CD1c-positive myeloid dendritic cell (primary cell): ENCODE results near the gene APOH.
"Not testable (repeated sequence)": the region's sequence is repeated elsewhere in the genome, so short reads cannot be mapped to it uniquely, and the experiment has no call there.

Source experiments
- DNase-seq: peaks from one replicate; pipeline ENCODE4 v3.0.0-alpha.2; 2016; ENCODE audit errors: extremely low spot score

Gene APOH

DNA sequence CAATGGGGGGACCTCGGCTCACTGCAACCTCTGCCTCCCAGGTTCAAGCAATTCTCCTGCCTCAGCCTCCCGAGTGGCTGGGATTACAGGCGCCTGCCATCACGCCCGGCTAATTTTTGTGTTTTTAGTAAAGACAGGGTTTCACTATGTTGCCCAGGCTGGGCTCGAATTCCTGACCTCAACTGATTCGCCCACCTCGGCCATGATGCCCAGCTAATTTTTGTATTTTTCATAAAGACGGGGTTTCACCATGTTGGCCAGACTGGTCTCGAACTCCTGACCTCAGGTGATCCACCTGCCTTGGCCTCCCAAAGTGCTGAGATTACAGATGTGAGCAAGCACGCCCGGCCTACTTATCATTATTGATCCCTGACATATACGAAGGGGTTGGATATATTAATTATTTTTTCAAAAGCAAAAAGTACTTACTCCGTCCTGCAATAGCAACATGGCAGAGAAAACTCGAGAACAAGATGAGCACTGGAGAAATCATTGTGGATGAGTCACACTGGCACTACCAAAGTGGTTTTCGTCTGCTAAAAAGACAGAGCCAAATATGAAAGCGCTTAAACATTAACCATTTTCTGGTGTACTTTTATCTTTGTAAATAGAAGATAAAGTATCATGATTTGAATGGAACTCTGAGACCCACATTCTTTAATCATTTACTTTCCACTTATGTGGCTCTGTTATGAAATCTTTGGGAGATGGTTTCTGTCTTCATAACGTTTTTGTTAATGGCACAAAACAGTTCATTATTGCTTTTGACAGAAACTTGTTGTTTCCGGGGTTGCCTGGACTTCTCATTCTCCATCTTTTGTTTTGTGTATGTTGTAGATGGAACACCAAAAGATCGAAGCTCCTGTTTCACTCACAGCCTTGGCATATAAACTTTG is at the start of gene APOH:
APOH (minus strand) TSS at position 529 of the 896 bp plus-strand sequence; CDS start at position 493, 36 bp downstream.
- DNase-seq = no peak

DNA sequence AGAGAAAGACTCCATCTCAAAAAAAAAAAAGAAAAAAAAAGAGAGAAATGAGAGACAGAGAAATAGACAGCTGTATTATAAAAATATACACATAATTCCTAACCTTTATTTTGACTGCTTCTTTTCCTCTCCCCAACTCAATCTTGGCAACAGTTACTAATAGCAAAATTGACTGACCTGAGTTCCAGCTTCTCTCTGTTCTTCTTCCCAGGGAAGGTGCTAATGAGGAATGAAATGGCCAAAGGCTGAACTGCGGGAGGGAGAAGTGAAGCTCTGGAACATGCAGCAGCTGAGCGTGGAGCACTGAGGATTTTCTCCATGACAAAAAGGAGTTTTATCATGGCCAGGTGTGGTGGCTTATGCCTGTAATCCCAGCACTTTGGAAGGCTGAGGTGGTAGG is 48.0 kb upstream of the APOH start:
- DNase-seq = no peak

DNA sequence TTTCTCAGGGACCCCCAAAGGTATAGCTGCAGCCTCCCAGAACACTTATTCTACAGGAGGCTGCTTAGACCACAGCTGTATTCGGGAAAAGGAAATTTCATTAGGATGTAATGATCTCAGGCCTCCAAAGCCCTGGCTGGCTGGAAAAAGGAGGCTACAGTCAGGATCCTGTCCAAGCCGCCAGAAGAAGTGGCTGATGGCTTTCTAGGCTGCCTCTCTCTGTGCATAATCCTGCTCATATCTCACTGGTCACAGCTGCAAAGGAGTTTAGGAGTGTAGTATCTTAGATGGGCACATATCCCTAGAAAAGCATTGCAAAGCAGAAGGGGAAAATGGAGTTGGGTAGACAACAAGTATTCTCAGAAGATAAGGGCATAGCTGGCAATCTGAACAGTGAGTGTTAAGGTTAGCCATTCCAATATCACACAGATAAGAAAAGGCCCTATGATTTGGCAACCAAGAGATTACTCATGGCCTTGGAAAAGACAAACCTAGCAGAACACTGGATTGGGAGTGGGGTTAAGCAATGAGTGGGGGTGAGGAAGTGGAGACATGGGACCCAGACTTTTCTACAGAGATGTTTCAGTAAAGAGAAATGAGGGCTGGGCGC is 47.2 kb upstream of the APOH start:
- no peak for DNase-seq

DNA sequence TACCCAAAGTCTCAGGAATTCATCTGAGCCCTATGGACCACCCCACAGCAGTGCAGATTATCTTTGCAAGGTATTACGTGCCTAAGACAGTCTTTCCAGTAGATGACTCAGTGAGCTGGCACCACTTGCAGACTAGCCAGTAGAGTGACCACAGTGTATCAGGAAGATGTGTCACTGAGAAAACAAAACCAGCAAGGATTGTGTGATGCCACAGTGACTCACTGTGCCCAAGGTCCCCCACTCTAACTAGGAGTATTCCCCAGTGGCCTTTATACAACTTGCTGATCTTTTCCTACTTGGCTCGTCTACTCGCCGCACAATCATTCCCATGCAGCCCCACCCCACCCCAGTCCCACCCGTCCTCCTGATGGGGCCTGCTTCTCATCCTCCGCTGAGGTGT is 46.4 kb upstream of the APOH start:
- no peak for DNase-seq

DNA sequence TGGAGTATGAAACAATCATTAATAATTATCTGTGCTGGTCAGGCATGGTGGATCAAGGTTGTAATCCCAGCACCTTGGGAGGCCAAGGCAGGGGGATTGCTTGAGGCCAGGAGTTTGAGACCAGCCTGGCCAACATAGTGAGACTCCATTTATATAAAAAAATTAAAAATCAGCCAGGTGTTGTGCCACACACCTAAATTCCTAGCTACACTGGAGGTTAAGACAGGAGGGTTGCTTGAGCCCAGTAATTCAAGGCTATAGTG is 44.3 kb upstream of the APOH start:
- DNase-seq = no peak

DNA sequence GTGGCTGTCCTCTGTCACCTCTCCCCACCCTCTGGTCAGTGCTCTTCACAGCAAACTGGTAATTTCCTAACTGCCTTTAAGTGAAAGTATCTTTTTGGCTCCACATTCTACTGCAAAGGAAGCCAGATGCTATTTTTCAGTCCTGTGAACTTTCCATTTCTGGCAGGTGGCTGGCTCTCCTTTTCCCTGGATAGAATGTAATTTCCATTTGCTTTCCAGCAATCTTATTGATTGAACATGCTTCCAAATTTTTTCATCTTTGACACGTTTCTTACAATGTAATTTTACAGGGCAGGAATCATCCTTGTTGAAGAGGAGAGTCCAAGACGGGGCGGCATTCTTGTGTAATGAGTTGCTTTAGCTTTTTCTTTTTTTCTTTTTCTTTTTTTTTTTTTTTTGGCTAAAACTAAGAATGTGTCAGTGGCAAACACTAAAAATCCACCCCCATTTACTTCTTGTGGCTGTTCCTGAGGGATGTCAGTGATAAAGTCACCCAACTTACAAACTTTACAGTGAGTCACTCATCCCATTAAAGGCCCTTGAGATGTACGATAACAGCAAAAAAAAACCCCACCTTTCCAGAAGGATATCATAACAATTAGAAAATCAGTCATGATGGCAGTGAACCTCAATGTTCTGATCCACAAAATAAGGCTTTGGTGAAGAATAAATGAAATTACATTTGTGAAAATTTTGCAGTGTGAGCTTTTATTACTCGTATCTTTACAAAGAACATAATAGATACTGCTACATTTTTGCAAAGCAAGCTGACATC is 43.8 kb upstream of the APOH start:
- no peak for DNase-seq

DNA sequence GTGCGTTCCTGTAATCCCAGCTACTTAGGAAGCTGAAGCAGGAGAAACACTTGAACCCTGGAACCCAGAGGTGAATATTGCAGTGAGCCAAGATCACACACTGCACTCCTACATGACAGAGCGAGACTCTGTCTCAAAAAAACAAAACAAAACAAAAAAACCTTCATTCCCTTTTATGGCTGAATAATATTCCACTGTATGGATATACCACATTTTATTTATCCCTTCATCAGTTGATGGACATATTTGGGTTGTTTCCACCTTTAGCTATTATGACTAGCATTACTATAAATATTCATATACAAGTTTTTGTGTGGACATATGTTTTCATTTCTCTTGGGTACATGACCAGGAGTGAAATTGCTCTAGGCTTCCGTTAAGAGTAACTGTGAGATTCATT is 42.3 kb upstream of the APOH start:
- no peak for DNase-seq

DNA sequence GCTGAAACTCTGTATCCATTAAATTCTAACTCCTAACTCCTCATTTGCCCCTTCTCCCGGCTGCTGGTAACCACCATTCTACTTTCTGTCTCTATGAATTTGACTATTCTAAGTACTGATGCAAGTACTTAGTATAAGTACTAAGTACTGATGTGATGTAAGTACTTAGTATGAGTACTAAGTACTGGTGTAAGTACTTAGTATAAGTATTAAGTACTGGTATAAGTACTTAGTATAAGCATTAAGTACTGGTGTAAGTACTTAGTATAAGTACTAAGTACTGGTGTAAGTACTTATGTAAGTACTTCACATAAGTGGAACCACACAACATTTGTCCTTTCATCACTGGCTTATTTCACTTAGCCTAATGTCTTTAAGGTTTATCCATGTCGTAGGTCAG is 40.9 kb upstream of the APOH start:
- DNase-seq = no peak

DNA sequence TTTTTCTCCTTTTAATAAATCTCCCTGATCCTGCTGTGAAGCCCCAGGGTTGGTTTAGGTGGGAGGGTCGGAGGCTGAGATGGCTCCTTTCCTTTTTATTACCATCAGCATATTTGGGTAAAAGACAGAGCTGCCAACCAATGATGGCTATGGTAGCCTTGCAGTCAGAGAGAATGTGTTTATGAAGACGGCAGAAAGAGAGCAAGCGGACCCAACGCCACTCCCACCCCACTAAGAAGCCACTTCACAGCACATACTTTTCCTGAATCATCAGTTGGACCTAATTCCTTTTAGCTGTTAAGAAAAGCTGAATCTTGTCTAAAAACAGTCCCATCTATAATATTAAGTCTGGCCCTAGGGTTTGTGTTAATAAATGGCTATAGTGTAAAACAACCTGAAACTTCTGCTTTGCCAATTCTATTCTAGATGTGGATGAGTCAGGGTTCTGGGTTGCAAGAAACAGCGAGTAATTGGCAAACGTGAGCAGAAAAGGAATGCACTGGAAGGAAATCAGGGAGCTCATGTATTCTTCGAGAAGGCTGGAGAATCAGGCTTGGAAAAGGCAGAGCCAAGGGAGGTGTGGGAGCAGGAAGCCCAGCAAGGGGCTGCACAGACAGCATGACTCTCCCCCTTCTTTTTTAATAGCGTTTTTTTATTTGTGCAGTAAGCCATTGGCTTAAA is 39.2 kb upstream of the APOH start:
- DNase-seq = no peak

DNA sequence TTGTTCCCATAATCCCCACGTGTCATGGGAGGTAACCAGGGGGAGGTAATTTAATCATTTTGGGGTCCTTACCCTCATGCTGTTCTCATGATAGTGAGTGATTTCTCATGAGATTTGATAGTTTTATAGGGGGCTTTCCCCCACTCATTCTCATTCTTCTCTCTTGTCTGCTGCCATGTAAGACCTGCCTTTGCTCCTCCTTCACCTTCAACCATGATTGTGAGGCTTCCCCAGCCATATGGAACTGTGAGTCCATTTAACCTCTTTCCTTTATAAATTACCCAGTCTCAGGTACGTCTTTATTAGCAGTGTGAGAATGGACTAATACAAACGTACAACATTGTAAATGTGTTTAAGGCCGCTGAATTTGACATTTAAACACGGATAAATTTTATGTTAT is 35.5 kb upstream of the APOH start:
- DNase-seq = no peak

DNA sequence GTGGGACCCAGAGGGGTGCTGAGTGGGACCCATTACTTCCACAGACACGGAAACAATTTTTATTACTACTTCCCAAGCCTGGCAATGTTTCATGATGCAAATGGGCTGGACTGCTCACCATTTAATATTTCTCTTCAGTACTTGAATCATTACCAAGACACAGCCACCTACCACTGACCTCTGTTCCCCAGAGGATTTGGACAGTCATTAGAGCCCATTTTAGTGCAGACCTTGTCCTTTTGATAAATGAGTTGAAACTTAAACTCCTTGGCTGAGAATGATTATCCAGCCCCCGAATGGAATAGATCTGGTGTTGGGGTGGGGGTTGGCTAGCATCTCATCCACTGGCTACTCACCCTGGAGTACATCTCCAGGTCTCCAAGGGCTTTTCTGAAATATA is 33.6 kb upstream of the APOH start:
- DNase-seq = no peak

GRCh38 chr17:66260688-66261087 is 31.5 kb upstream of the APOH start:
- DNase-seq = no peak

- no peak for DNase-seq
Observed at GRCh38 chr17:66260275-66260674, 31.1 kb upstream of the APOH start.

DNA sequence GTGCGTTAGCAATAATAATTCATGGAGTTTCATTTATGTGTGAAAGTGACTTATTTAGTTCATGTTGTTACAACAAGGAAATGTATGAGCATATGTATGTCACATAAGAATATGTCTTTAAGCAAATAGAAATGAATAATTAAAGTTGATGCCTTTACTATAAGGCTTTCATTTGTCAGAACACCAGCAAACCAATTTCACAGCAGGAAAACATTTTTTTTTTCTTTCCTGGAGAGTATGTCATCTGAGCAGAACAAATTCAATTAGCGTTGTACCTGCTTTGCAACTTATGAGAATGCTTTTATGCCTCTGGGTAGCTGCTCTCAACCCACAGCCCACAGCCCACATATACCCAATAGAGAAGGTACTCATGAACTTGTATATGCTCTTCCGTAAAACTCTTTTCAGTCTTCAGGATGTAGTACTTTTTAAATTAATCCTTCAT is 26.3 kb upstream of the APOH start:
- DNase-seq = no peak

- peak; percentile 73 for DNase-seq
Observed at GRCh38 chr17:66255112-66255511, 25.9 kb upstream of the APOH start.

- DNase-seq = not testable (repeated sequence)
Observed at GRCh38 chr17:66253458-66253857, 24.2 kb upstream of the APOH start.

GRCh38 chr17:66250686-66251085 is 21.5 kb upstream of the APOH start:
- DNase-seq = no peak

DNA sequence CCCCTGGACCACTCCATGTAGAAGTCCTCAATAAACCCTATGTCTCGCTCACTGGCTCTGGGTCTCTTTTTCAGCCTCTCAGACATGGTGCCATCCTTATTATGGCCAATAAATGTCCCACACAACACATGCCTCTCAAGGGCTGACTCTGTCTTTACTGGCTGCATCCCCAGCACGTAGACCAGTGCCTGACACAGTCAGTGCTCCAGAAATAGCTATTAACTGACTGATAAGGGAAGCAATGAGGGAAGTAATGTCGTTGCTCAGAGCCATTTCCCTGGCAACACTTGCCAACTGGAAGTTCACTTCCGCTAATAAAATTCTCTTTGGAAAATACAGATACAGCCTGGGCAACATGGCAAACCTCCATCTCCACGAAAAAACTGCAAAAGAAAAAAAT is 19.1 kb upstream of the APOH start:
- DNase-seq = no peak

- DNase-seq = no peak
Observed at GRCh38 chr17:66241839-66242238, 12.6 kb upstream of the APOH start.

DNA sequence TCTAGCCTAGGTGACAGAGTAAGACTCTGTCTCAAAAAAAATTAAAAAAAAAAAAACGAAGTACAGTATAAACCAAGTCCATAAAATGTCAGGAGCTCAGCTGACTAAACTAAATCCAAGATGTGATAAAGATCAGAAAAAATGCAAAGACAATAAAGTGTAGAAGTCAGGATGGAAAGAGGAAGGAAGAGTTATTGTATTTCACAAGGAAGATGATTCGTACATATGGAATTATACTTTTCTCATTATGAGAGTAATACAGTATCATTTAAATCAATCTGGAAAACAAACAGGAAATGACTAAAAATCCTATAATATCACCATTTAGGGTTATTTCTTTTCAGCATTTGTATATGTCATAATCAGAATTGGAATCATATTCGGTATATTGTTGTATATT is 11.4 kb upstream of the APOH start:
- DNase-seq = no peak

DNA sequence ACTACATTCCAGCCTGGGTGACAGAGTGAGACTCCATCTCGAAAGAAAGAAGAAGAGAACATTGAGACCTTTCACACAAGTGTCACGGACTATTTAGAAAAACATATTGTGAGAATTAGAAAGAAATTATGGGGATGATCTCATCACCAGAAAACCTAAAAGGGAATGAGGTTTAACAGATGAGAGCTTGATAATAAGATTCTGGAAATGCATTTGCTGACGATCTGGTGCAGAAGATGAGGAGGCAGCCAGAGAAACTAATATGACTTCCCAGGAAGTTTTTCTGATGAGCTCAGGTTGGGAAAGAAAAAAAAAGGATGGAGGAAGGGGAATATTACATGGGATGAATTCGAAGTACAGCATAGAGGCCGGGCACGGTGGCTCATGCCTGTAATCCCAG is 10.8 kb upstream of the APOH start:
- DNase-seq = no peak

- no peak for DNase-seq
Observed at GRCh38 chr17:66235377-66235994, 6.3 kb upstream of the APOH start.
